K562 (cell line): ENCODE measurements around the gene CABP4.

Source experiments
- CTCF ChIP-seq, 3 experiments: IDR thresholded peaks in 2 of 3; conservative IDR thresholded peaks in 1 of 3; 2 replicates each; pipeline ENCODE4 v1.5.1; 2011 to 2012; ENCODE audit warnings: low read length in 3 of 3, mild to moderate bottlenecking in 3 of 3, control low read depth in 2 of 3, improper control_type of control experiment in 1 of 3, inconsistent platforms in 1 of 3, low read depth in 1 of 3, mixed read lengths in 1 of 3, moderate library complexity in 1 of 3; ENCODE audit not compliant: insufficient read depth in 2 of 3
- GABPB2 ChIP-seq: fragments of 250-450 bp; sonication (Bioruptor Pico); conservative IDR thresholded peaks from 2 replicates; pipeline ENCODE4 v1.5.1; 2021; ENCODE audit warnings: mild to moderate bottlenecking
- IRF1 ChIP-seq: sonication (generic); formaldehyde crosslinking; IDR thresholded peaks from 2 replicates; pipeline ENCODE4 v1.8.0; 2022; ENCODE audit warnings: missing genetic modification reagents, mild to moderate bottlenecking, borderline replicate concordance
- KDM2B ChIP-seq: fragments of 250-450 bp; sonication (Bioruptor Pico); IDR thresholded peaks from 2 replicates; pipeline ENCODE4 v1.8.0; 2021; ENCODE audit warnings: mild to moderate bottlenecking, moderate library complexity
- MAZ ChIP-seq, 2 experiments: fragments of 450-650 bp in 1 of 2; sonication (generic) in 1 of 2; formaldehyde crosslinking; IDR thresholded peaks in 1 of 2; conservative IDR thresholded peaks in 1 of 2; 2 replicates each; pipeline versions ENCODE4 v1.4.0 to v1.5.0; 2020; ENCODE audit warnings: mild to moderate bottlenecking in 1 of 2, missing genetic modification reagents in 1 of 2
- MTA1 ChIP-seq: fragments of 450-650 bp; IDR thresholded peaks from 2 replicates; pipeline ENCODE4 v1.6.1; 2017; ENCODE audit warnings: borderline replicate concordance
- MYNN ChIP-seq, 2 experiments: sonication (generic); formaldehyde crosslinking in 1 of 2; IDR thresholded peaks; 2 replicates each; pipeline versions ENCODE4 v1.5.0 to v1.6.1; 2016 to 2020; ENCODE audit warnings: antibody characterized with exemption in 1 of 2, missing genetic modification reagents in 1 of 2
- TAF1 ChIP-seq: IDR thresholded peaks from 2 replicates; pipeline ENCODE4 v1.6.1; 2011; ENCODE audit warnings: mild to moderate bottlenecking, low read length, moderate library complexity; ENCODE audit not compliant: insufficient read depth, control insufficient read depth, severe bottlenecking; ENCODE audit errors: extremely low read depth
- ZNF324 ChIP-seq: fragments of 250-450 bp; sonication (Bioruptor Pico); IDR thresholded peaks from 2 replicates; pipeline ENCODE4 v1.4.0; 2020; ENCODE audit warnings: mild to moderate bottlenecking
- TF ChIP-seq, protein P1 (sequence below): fragments of 250-450 bp; sonication (Bioruptor Pico); IDR thresholded peaks from 2 replicates; pipeline ENCODE4 v1.8.0; 2021; ENCODE audit warnings: borderline replicate concordance, mild to moderate bottlenecking, moderate library complexity; ENCODE audit not compliant: poor library complexity, severe bottlenecking
- TF ChIP-seq, protein P2 (sequence below): sonication (generic); formaldehyde crosslinking; IDR thresholded peaks from 2 replicates; pipeline ENCODE4 v1.9.0; 2022; ENCODE audit warnings: mild to moderate bottlenecking, missing genetic modification reagents
- TF ChIP-seq, protein P3 (sequence below): sonication (generic); formaldehyde crosslinking; IDR thresholded peaks from 2 replicates; pipeline ENCODE4 v1.8.0; 2022; ENCODE audit warnings: mild to moderate bottlenecking, low read depth, missing genetic modification reagents

- TF ChIP-seq TAF1 (no peak), ZNF324 (no peak), KDM2B (CRISPR knock-in tag) (no peak), MTA1 (no peak), MAZ (CRISPR knock-in tag; conservative IDR thresholded peaks at IDR 0.05 in 1 of 2, IDR thresholded peaks at IDR 0.05 in 1 of 2) (no peak), CTCF (IDR thresholded peaks at IDR 0.05 in 2 of 3, conservative IDR thresholded peaks at IDR 0.05 in 1 of 3; ENCODE audit: insufficient read depth in 2 of 3, low read depth in 1 of 3, low read length in 3 of 3) (no peak), MYNN (IDR thresholded peaks at IDR 0.05) (no peak), MYNN (CRISPR knock-in tag; IDR thresholded peaks at IDR 0.05) (no peak), GABPB2 (CRISPR knock-in tag) (no peak), IRF1 (no peak)
- TF ChIP-seq, protein P1, sequence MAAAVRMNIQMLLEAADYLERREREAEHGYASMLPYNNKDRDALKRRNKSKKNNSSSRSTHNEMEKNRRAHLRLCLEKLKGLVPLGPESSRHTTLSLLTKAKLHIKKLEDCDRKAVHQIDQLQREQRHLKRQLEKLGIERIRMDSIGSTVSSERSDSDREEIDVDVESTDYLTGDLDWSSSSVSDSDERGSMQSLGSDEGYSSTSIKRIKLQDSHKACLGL (CRISPR knock-in tag), result no peak
- TF ChIP-seq, protein P2, sequence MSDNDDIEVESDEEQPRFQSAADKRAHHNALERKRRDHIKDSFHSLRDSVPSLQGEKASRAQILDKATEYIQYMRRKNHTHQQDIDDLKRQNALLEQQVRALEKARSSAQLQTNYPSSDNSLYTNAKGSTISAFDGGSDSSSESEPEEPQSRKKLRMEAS (CRISPR knock-in tag), result no peak
- TF ChIP-seq, protein P3, sequence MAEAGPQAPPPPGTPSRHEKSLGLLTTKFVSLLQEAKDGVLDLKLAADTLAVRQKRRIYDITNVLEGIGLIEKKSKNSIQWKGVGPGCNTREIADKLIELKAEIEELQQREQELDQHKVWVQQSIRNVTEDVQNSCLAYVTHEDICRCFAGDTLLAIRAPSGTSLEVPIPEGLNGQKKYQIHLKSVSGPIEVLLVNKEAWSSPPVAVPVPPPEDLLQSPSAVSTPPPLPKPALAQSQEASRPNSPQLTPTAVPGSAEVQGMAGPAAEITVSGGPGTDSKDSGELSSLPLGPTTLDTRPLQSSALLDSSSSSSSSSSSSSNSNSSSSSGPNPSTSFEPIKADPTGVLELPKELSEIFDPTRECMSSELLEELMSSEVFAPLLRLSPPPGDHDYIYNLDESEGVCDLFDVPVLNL (CRISPR knock-in tag), result no peak
Measured at GRCh38 chr11:67506426-67507051, 51.4 kb downstream of the CABP4 start.
